HepG2 (cell line): ENCODE results near the gene HSF2BP. TPM values are rescaled to one million over a fixed set of nuclear protein-coding genes. Genes with fewer than 3 reads are reported as not detected.
"Not testable (repeated sequence)": the region's sequence is repeated elsewhere in the genome, so short reads cannot be mapped to it uniquely, and the experiment has no call there.

Experiments used
- ATAC-seq: fragments of 200-7000 bp; cut with Tn5 transposase; 3 replicates; pipeline ENCODE4 v1.9.1; 2020; ENCODE audit warnings: mild to moderate bottlenecking, moderate library complexity
- BruUV-seq: library from RNA; stranded (reverse); fragments of 400-500 nt; replicated peaks from 2 replicates; lab custom pipeline; 2021; lab: Mats Ljungman, UMichigan
- CTCF ChIA-PET: fragments of 300-600 bp; formaldehyde crosslinking; extraction: SDS; loops from one replicate; lab custom pipeline; 2021; ENCODE audit warnings: low total read pairs, inconsistent platforms, low intra/inter-chr PET ratio; lab: Yijun Ruan, JAX
- POLR2A ChIA-PET: fragments of 350-600 bp; sonication (Branson Sonifier 250); formaldehyde crosslinking; loops from one replicate; lab custom pipeline; 2020; ENCODE audit warnings: antibody characterized with exemption, inconsistent platforms; lab: Yijun Ruan, JAX
- DNase-seq: peaks from one replicate; pipeline ENCODE4 v3.0.0-alpha.2; 2015; ENCODE audit warnings: low spot score
- FAIRE-seq: peaks from 3 replicates; lab custom pipeline; 2011; peaks lifted over from hg19 to GRCh38; lab: Jason Lieb, UNC
- H2AFZ ChIP-seq: one replicate; pipeline ENCODE4 v1.6.1; 2011; ENCODE audit warnings: low read length, inconsistent platforms
- H3K27ac ChIP-seq: fragments of 300-600 bp; 3 replicates; pipeline ENCODE4 v1.8.0; 2011; ENCODE audit warnings: mixed run types, mild to moderate bottlenecking, mixed read lengths, low read length, inconsistent platforms; ENCODE audit not compliant: insufficient read depth; ENCODE audit errors: extremely low read length
- H3K27me3 ChIP-seq, 2 experiments: fragments of 200-600 bp in 1 of 2; 2 replicates in 1 of 2; 3 replicates in 1 of 2; pipeline versions ENCODE4 v1.6.0 to v1.8.0; 2011; ENCODE audit warnings: low read length in 2 of 2, mild to moderate bottlenecking in 2 of 2, moderate library complexity in 2 of 2, inconsistent platforms in 1 of 2; ENCODE audit not compliant: insufficient read depth in 2 of 2, control insufficient read depth in 1 of 2
- H3K36me3 ChIP-seq, 2 experiments: fragments of 200-600 bp in 1 of 2; replicated peaks in 1 of 2; 2 replicates in 1 of 2; 3 replicates in 1 of 2; pipeline versions ENCODE4 v1.5.1 to v1.8.0; 2011; ENCODE audit warnings: low read length in 2 of 2, inconsistent platforms in 1 of 2; ENCODE audit not compliant: insufficient read depth in 2 of 2, control insufficient read depth in 1 of 2
- H3K4me1 ChIP-seq: 2 replicates; pipeline ENCODE4 v1.5.1; 2012; ENCODE audit warnings: low read length, inconsistent platforms; ENCODE audit not compliant: insufficient read depth
- H3K4me2 ChIP-seq: 2 replicates; pipeline ENCODE4 v1.6.0; 2011; ENCODE audit warnings: low read depth, low read length, inconsistent platforms
- H3K4me3 ChIP-seq, 3 experiments: fragments of 200-600 bp in 1 of 3; sonication (generic), shearing (Covaris generic) in 1 of 3; replicated peaks in 1 of 3; 2 replicates each; pipeline ENCODE4 v1.5.1; 2011 to 2016; ENCODE audit warnings: low read length in 3 of 3, inconsistent platforms in 2 of 3, low read depth in 2 of 3, mild to moderate bottlenecking in 2 of 3, control low read depth in 1 of 3, mixed read lengths in 1 of 3; ENCODE audit not compliant: insufficient read depth in 1 of 3
- H3K79me2 ChIP-seq: one replicate; pipeline ENCODE4 v1.6.1; 2011; ENCODE audit warnings: low read length, inconsistent platforms; ENCODE audit not compliant: insufficient read depth
- H3K9ac ChIP-seq: 2 replicates; pipeline ENCODE4 v1.6.0; 2011; ENCODE audit warnings: mild to moderate bottlenecking, low read depth, low read length, inconsistent platforms; ENCODE audit not compliant: insufficient read depth
- H3K9me3 ChIP-seq: 2 replicates; pipeline ENCODE4 v1.5.1; 2012; ENCODE audit warnings: mild to moderate bottlenecking, low read length
- H4K20me1 ChIP-seq: 2 replicates; pipeline ENCODE4 v1.6.0; 2011; ENCODE audit warnings: inconsistent platforms, mild to moderate bottlenecking, low read length, moderate library complexity; ENCODE audit not compliant: insufficient read depth
- WGBS: methylation state at CpG from one replicate; pipeline ENCODE4 v1.1.6; 2017; ENCODE audit warnings: low lambda C conversion rate; 5-methylcytosine and 5-hydroxymethylcytosine counted together
- in situ Hi-C: cut with HindIII; loops from 2 replicates; pipeline ENCODE4 v1.10.0; 2017; ENCODE audit warnings: low pct_unique_long_range_greater_than_20kb; ENCODE audit not compliant: extremely low pct_ligation_motif_present
- intact Hi-C: fragments of 100-400 bp; cut with micrococcal nuclease; formaldehyde crosslinking; loops from one replicate; pipeline ENCODE4 v1.10.0; 2022; ENCODE audit not compliant: unreplicated experiment
- polyA plus RNA-seq, 8 experiments: library from polyadenylated mRNA; depleted of rRNA in 3 of 8; stranded (reverse) in 7 of 8; unstranded in 1 of 8; fragments of >200 nt; fragmentation: Illumina TruSeq in 4 of 8; extraction: Trizol in 4 of 8; gene quantifications; 2 replicates each; pipeline versions ENCODE4 v1.2.1 to v1.2.3, GENCODE V29; 2011 to 2016; ENCODE audit warnings: low read depth in 4 of 8, missing spikeins in 1 of 8, mixed read lengths in 1 of 8; ENCODE audit not compliant: insufficient read depth in 1 of 8
- total RNA-seq, 5 experiments: library from RNA; depleted of rRNA; stranded (reverse); fragments of >200 nt; fragmentation: Illumina TruSeq; extraction: Trizol; gene quantifications; 2 replicates each; pipeline ENCODE4 v1.2.3, GENCODE V29; 2016; ENCODE audit warnings: low read depth in 1 of 5

Gene HSF2BP
- total and polyA plus RNA-seq, 2 of the 13 experiments (the other 11 are each of a cell fraction or from before 2014, with no cell fraction given): 0.67 to 2.2 TPM

DNA sequence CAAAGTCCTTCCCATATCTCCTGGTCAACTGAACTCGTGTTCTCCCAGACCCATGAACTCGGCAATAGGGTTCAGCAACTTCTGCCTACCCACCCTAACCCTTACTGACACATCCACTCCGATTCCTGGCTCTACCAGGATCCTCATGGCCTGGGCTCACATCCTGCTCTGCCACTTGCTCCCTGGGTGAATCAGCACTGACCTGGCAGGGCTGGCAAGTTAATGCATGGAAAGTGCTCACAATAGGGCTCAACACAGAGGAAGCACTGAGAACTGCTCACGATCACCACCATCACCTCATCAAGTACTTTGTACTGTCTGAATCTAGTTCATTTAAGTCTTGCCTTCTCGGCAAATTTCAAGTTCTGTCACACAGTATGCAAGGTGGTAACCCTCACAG is 96.8 kb downstream of the HSF2BP start:
- FAIRE-seq, in situ Hi-C loops, POLR2A ChIA-PET, H3K27me3 ChIP-seq, CTCF ChIA-PET, H3K36me3 ChIP-seq, H3K4me1 ChIP-seq, H2AFZ ChIP-seq, DNase-seq, H4K20me1 ChIP-seq, BruUV-seq, intact Hi-C loops, H3K27ac ChIP-seq, H3K4me3 ChIP-seq, H3K9me3 ChIP-seq, H3K9ac ChIP-seq, H3K79me2 ChIP-seq, ATAC-seq, H3K4me2 ChIP-seq: not testable (repeated sequence)
- WGBS: no CpG with 5 or more reads among the region's 5 CpGs

DNA sequence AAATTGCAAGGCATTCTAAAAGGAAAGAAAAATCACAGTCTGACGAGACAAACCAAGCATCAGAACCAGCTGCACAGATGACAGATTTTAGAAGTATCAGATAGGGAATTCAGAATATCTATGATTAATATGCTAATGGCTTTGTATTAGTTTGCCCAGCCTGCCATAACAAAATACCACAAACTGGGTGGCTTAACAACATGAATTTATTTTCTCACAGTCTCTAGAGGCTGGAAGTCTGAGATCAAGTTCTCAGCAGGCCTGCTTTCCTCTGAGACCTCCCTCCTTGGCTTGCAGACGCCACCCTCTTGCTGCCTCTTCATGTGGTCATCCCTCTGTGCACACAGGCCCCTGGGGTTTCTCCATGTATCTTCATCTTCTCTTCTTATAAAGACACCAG is 118.7 kb downstream of the HSF2BP start:
- POLR2A ChIA-PET, H3K27me3 ChIP-seq, BruUV-seq, H4K20me1 ChIP-seq, H3K4me2 ChIP-seq, H3K4me1 ChIP-seq, H2AFZ ChIP-seq, ATAC-seq, H3K79me2 ChIP-seq, H3K4me3 ChIP-seq, FAIRE-seq, DNase-seq, in situ Hi-C loops, H3K9me3 ChIP-seq, H3K27ac ChIP-seq, H3K9ac ChIP-seq, CTCF ChIA-PET, H3K36me3 ChIP-seq, intact Hi-C loops: not testable (repeated sequence)
- no CpG with 5 or more reads among the region's 2 CpGs for whole genome bisulfite sequencing

DNA sequence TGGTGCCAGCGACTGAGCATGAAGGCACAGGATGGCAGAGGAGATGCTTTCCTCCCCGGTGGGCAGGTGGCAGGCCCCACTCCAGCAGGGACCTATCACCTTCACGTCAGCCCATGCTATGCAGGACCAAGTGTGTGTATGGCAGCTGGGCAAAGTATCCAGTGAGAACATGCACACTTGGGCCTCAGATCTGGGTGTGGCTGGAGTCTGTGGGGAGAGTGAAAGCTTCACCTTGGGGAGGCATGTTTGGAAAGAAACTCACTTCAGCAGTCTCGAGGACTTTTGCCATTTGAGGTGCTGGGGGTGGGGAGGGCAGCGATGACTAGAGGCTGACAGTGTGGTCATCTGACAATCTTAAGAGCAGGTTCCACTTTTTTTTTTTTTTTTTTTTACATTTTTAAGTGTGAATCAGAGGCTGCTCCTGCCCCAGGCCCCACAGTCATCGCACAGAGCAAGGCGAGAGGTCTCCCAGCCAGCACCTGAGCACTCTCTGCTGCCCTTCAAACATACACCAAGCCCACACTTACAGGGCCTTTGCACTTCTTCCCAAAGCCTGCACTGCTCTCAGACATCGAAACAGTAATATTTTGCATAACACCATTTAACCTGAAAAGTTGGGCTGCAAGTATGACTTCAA is 136.7 kb downstream of the HSF2BP start:
- H3K4me1 ChIP-seq, H3K9me3 ChIP-seq, in situ Hi-C loops, H4K20me1 ChIP-seq, DNase-seq, CTCF ChIA-PET, H3K9ac ChIP-seq, H3K4me3 ChIP-seq, POLR2A ChIA-PET, H3K27me3 ChIP-seq, FAIRE-seq, H3K4me2 ChIP-seq, ATAC-seq, BruUV-seq, H3K27ac ChIP-seq, H2AFZ ChIP-seq, intact Hi-C loops, H3K36me3 ChIP-seq, H3K79me2 ChIP-seq: not testable (repeated sequence)
- WGBS: no CpG with 5 or more reads among the region's 8 CpGs

DNA sequence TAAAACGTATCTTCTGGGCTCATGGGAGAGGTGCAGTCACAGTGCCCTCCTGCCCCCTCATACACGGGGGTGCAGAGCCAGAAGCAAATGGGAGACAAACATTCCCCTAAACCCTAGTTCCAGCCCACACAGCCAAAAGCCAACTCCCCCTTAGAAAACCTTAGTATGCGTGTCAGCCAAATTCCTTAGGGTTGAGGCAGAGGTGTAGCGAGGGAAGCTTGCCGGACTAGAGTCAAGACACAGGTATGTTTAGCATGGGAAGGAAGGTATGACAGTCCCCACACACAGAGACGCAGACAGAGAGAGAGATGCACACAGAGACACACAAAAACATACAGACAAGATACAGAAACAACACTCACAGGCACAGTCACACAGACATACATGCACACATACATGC is 141.6 kb downstream of the HSF2BP start:
- H3K79me2 ChIP-seq, H3K4me2 ChIP-seq, H3K9ac ChIP-seq, ATAC-seq, H2AFZ ChIP-seq, CTCF ChIA-PET, H3K4me3 ChIP-seq, FAIRE-seq, BruUV-seq, H3K36me3 ChIP-seq, intact Hi-C loops, H3K4me1 ChIP-seq, H3K27ac ChIP-seq, DNase-seq, H4K20me1 ChIP-seq, H3K9me3 ChIP-seq, in situ Hi-C loops, POLR2A ChIA-PET, H3K27me3 ChIP-seq: not testable (repeated sequence)
- WGBS: no CpG with 5 or more reads among the region's 6 CpGs
